ENCODE measurements around the gene ARL15. TPM values are rescaled to one million over a fixed set of nuclear protein-coding genes. Genes with fewer than 3 reads are reported as not detected.
"Not testable (repeated sequence)": the region's sequence is repeated elsewhere in the genome, so short reads cannot be mapped to it uniquely, and the experiment has no call there.

The ARL15 gene
- total RNA-seq, 1 donor from 2014 or later = 14.0 TPM

DNA sequence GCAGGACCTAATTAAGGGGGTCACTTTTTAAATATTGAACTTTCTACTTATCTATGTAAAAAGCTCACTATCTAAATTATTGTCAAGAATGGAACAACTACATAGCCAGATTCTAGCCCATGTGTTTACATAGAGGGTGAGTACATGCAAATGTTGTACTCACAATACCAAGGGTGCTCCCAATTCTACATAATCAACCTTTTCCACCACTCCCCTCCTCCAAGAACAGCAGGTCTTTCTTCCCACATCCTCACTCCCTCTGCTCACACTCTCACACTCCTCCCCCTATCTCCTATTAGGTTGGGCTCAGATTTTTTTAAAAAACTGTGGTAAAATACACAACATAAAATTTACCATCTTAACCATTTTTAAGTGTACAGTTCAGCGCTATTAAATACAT lies 325.4 kb downstream of the ARL15 start:
- TF ChIP-seq, protein P1, sequence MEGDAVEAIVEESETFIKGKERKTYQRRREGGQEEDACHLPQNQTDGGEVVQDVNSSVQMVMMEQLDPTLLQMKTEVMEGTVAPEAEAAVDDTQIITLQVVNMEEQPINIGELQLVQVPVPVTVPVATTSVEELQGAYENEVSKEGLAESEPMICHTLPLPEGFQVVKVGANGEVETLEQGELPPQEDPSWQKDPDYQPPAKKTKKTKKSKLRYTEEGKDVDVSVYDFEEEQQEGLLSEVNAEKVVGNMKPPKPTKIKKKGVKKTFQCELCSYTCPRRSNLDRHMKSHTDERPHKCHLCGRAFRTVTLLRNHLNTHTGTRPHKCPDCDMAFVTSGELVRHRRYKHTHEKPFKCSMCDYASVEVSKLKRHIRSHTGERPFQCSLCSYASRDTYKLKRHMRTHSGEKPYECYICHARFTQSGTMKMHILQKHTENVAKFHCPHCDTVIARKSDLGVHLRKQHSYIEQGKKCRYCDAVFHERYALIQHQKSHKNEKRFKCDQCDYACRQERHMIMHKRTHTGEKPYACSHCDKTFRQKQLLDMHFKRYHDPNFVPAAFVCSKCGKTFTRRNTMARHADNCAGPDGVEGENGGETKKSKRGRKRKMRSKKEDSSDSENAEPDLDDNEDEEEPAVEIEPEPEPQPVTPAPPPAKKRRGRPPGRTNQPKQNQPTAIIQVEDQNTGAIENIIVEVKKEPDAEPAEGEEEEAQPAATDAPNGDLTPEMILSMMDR (IDR thresholded peaks at IDR 0.05) = no peak
- H3K27ac Mint-ChIP-seq (ENCODE audit: unreplicated experiment) = no peak overlapping the region
- peaks cover 1% of the 10 kb centered on the region for H3K36me3 Mint-ChIP-seq (ENCODE audit: low read depth)

DNA sequence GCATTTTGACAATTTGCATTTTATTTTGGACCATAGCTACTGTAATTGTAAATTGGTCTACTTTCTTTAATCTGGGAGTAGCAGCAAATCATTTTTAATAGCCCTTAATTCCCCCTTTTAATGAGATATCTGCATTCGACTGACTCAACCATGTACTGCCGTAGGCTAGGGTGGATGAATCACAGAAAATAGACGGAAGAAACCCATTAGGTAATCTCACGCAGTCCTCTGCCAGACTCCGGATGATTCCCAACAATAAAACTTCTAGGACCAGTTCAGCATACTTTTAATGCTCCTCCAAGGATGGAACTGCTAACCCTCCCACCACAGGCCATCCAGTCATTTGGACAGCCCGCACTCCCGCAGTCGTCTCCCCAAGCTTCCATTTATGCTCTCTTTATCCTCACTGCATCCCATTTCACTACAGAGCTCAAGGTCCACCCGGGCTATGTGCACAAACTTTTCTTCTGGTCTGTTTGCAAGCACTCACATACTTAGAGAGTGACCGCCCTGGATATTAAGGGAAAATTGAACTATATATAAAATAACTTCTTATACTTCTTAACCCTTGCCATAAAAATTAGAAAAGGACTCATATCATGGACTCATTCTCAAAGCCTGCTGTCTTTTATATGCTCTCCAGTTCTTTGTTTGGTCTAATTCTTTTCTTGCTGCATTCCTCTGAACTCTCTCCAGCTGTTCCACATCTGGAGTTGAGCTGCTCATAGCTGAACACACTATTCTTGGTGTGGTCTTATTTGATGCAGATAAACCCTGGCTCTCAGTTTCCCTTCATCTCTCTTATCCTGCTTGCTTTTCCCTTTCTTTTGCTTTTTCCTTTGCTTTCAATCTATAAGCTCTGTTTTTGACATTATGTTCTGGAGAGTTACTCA lies 326.6 kb downstream of the ARL15 start:
- H3K9me3 Mint-ChIP-seq (ENCODE audit: low read depth) = peaks cover 6% of the 10 kb centered on the region
- peaks cover 1% of the 10 kb centered on the region for H3K36me3 Mint-ChIP-seq (ENCODE audit: low read depth)
- H3K4me1 Mint-ChIP-seq (ENCODE audit: low read depth) = no peaks in the 10 kb centered on the region
- no peaks in the 10 kb centered on the region for H3K27me3 Mint-ChIP-seq (ENCODE audit: low read depth)
- H3K27ac Mint-ChIP-seq (ENCODE audit: unreplicated experiment) = no peak overlapping the region
- TF ChIP-seq, protein P1 (IDR thresholded peaks at IDR 0.05) = no peak
- no peak overlapping the region for H3K4me3 Mint-ChIP-seq (ENCODE audit: unreplicated experiment)
- no peak for DNase-seq (ENCODE audit: low spot score)

More for the DNA sequence above, 325.4 kb downstream of the ARL15 start:
- Mint-ChIP-seq H3K27me3 (ENCODE audit: low read depth) (no peaks in the 10 kb centered on the region), H3K4me1 (ENCODE audit: low read depth) (no peaks in the 10 kb centered on the region), H3K9me3 (ENCODE audit: low read depth) (peaks cover 4% of the 10 kb centered on the region), H3K4me3 (ENCODE audit: unreplicated experiment) (no peak overlapping the region)
- no peak for DNase-seq (ENCODE audit: low spot score)

DNA sequence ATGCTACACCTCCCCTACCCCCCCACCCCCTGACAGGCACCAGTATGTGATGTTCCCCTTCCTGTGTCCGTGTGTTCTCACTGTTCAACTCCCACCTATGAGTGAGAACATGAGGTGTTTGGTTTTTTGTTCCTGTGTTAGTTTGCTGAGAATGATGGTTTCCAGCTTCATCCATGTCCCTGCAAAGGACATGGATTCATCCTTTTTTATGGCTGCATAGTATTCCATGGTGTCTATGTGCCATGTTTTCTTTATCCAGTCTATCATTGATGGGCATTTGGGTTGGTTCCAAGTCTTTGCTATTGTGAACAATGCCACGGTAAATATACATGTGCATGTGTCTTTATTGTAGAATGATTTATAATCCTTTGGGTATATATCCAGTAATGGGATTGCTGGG lies 328.1 kb downstream of the ARL15 start:
- not testable (repeated sequence) for H3K9me3 Mint-ChIP-seq (ENCODE audit: low read depth); DNase-seq (ENCODE audit: low spot score); H3K36me3 Mint-ChIP-seq (ENCODE audit: low read depth); H3K4me1 Mint-ChIP-seq (ENCODE audit: low read depth); H3K4me3 Mint-ChIP-seq (ENCODE audit: unreplicated experiment); H3K27me3 Mint-ChIP-seq (ENCODE audit: low read depth); H3K27ac Mint-ChIP-seq (ENCODE audit: unreplicated experiment)

DNA sequence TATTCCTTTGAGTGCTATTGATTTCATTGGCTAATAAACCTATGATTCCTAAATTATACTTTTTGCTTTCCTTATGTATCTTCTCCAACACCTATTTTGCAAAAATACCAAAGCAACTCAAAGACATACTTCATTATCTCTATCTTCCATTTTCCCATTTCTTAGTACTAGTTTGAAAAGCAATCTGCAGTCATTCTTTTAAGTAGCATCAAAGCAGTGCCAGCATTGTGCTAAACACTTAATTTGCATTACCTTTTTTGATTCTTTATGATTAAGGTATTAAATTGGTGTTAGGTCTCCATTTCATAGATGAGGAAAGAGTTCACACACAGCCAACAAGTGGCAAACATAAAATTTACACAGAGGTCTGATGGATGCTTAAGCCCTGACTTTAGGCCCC lies 330.3 kb downstream of the ARL15 start:
- no peaks in the 10 kb centered on the region for H3K27me3 Mint-ChIP-seq (ENCODE audit: low read depth)
- H3K9me3 Mint-ChIP-seq (ENCODE audit: low read depth) = peaks cover 6% of the 10 kb centered on the region
- TF ChIP-seq, protein P1 (IDR thresholded peaks at IDR 0.05) = no peak
- H3K27ac Mint-ChIP-seq (ENCODE audit: unreplicated experiment) = no peak overlapping the region
- no peak overlapping the region for H3K4me3 Mint-ChIP-seq (ENCODE audit: unreplicated experiment)
- peaks cover 1% of the 10 kb centered on the region for H3K36me3 Mint-ChIP-seq (ENCODE audit: low read depth)
- no peak for DNase-seq (ENCODE audit: low spot score)
- no peaks in the 10 kb centered on the region for H3K4me1 Mint-ChIP-seq (ENCODE audit: low read depth)

DNA sequence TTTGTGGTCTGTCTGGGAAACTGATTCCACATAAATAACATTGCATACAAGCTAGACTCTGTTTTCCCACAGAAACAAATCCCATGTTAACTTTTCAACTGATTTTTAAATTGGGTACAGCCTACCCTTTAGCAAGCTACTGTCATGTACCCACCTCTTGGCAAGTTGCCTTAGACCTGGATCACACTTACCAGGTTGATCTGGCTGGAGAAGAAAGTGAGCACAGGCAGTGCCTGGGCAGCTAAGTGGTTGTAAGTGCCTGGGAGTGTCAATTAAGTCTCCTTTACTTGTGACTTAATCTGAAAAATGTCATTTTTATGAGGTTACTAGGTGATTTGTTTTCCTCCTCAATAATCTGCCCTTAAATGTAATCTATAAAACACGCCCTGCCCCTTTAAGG lies 336.4 kb downstream of the ARL15 start:
- no peaks in the 10 kb centered on the region for H3K27me3 Mint-ChIP-seq (ENCODE audit: low read depth)
- H3K9me3 Mint-ChIP-seq (ENCODE audit: low read depth) = no peaks in the 10 kb centered on the region
- no peaks in the 10 kb centered on the region for H3K36me3 Mint-ChIP-seq (ENCODE audit: low read depth)
- TF ChIP-seq, protein P1 (IDR thresholded peaks at IDR 0.05) = no peak
- no peak for DNase-seq (ENCODE audit: low spot score)
- peaks cover 7% of the 10 kb centered on the region for H3K4me1 Mint-ChIP-seq (ENCODE audit: low read depth)
- no peak overlapping the region for H3K4me3 Mint-ChIP-seq (ENCODE audit: unreplicated experiment)
- H3K27ac Mint-ChIP-seq (ENCODE audit: unreplicated experiment) = no peak overlapping the region

DNA sequence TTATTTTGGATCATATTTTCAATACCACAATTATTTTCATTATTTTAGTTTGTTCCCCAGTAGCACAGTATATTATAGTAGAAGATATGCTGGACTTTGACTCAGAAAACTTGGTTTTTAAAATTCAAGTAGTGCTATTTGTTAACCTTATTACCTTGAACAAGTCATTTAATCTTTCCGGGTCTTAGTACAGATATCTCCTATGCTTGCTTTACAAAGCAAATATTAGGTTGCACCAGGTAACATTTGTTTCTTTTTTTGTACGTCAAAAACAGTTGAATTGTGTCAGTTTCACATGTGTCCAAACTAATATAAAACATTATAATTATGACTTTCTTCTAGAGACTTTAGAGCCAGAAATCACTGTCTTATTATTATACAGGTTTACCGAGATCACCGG lies 338.1 kb downstream of the ARL15 start:
- no peaks in the 10 kb centered on the region for H3K27me3 Mint-ChIP-seq (ENCODE audit: low read depth)
- no peaks in the 10 kb centered on the region for H3K36me3 Mint-ChIP-seq (ENCODE audit: low read depth)
- TF ChIP-seq, protein P1 (IDR thresholded peaks at IDR 0.05) = no peak
- H3K9me3 Mint-ChIP-seq (ENCODE audit: low read depth) = no peaks in the 10 kb centered on the region
- H3K4me3 Mint-ChIP-seq (ENCODE audit: unreplicated experiment) = no peak overlapping the region
- no peak for DNase-seq (ENCODE audit: low spot score)
- no peak overlapping the region for H3K27ac Mint-ChIP-seq (ENCODE audit: unreplicated experiment)
- peaks cover 7% of the 10 kb centered on the region for H3K4me1 Mint-ChIP-seq (ENCODE audit: low read depth)

Data from chondrocyte (in vitro differentiated cells).